ENCODE data around the gene SNCA. TPM values are rescaled to one million over a fixed set of nuclear protein-coding genes. Genes with fewer than 3 reads are reported as not detected.

The SNCA gene
- total RNA-seq, 6 experiments from 2014 or later, result 0.43 to 5.1 (median 1.0) TPM

DNA sequence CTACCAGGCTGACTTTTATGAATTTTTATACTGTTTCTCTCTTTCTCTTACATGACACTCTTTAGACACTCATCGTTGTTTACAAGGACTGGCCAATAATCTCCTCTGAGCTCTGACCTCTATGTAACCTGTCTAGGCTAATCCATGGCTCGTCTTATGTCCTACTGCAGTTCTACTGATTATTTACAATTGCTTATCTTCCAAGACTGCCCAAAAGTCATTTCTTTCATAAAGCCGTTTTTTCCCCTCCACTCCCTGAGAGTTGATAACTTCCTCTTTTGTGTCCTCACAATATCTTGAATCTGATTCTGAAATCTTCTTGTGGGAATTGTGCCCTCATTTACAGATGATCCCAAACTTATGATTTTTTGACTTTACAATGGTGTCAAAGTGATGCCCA is 18.3 kb upstream of the SNCA start:
- Histone ChIP-seq H3K36me3 (no peaks in the 10 kb centered on the region), H3K4me3 (no peak overlapping the region), H3K9me3 (no peaks in the 10 kb centered on the region), H3K27me3 (no peaks in the 10 kb centered on the region), H3K4me1 (no peaks in the 10 kb centered on the region), H3K27ac (no peak overlapping the region)
- WGBS (ENCODE audit: insufficient coverage, low coverage, low lambda C conversion rate, missing lambda C conversion rate), result 40% methylated on average over 3 of the region's 3 CpGs
- DNase-seq (no peak), ATAC-seq (no peak)
- TF ChIP-seq, protein P1, sequence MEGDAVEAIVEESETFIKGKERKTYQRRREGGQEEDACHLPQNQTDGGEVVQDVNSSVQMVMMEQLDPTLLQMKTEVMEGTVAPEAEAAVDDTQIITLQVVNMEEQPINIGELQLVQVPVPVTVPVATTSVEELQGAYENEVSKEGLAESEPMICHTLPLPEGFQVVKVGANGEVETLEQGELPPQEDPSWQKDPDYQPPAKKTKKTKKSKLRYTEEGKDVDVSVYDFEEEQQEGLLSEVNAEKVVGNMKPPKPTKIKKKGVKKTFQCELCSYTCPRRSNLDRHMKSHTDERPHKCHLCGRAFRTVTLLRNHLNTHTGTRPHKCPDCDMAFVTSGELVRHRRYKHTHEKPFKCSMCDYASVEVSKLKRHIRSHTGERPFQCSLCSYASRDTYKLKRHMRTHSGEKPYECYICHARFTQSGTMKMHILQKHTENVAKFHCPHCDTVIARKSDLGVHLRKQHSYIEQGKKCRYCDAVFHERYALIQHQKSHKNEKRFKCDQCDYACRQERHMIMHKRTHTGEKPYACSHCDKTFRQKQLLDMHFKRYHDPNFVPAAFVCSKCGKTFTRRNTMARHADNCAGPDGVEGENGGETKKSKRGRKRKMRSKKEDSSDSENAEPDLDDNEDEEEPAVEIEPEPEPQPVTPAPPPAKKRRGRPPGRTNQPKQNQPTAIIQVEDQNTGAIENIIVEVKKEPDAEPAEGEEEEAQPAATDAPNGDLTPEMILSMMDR (IDR thresholded peaks at IDR 0.05), result no peak
- TF ChIP-seq POLR2A (IDR thresholded peaks at IDR 0.05), result no peak
- intact Hi-C loops (cut with DNase I), result no loop called here

DNA sequence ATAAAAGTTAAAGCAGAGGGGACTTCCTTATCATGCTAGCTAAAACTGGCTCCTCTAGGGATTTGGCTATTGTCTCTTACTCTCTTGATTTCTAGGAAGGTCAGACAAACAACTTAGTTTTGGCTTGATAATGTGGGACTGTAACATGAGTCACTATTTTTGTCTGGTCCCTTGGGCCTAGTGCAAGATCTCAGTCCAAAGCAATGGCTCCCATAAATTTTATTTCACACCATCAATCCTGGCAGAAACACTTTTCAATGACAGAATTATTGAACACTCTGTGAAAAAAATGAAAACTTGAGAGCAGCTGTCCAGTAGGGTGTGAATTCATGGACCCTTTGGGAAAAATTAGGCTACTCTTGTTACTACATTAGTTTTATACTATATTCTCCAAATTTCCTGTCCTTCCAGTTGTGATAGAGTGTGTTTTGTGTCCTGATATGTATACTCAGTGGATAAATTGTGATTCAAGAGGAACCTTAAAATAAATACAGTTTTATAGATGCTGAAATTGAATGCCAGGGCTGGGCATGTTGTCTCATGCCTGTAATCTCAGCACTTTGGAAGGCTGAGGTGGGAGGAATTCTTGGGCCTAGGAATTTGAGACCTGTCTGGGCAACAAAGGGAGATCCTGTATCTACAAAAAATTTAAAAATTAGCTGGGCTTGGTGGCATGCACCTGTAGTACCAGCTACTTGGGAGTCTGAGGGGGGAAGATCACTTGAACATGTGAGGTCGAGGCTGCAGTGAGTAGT is 10.8 kb upstream of the SNCA start:
- WGBS (ENCODE audit: insufficient coverage, low coverage, low lambda C conversion rate, missing lambda C conversion rate), result 64% methylated on average over 1 of the region's 1 CpG

DNA sequence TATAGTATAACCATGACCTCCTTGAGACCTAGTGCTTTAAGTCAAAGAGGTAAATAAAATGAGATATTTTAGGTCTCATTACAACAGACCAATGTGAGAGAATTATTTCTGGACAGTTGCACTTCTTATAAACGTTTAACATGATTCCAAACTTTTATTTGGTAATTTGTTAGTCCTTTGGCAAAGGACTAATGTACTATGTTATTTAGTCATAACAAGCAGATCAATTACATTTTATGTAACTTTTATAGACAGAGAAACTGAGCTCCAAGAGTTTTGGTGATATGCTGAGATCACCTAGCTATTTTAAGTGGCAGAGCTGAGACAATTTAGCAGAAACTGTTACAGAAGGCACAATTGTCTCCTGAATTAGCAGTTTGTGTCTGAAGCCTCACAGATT is 2.6 kb upstream of the SNCA start:
- TF ChIP-seq POLR2A (IDR thresholded peaks at IDR 0.05), result no peak
- TF ChIP-seq, protein P1 (IDR thresholded peaks at IDR 0.05), result no peak
- peaks cover 0 to 19% of the 10 kb centered on the region in 2 donors for H3K27me3 ChIP-seq
- no peaks in the 10 kb centered on the region for H3K9me3 ChIP-seq
- 30% methylated on average over 1 of the region's 1 CpG for WGBS (ENCODE audit: insufficient coverage, low coverage, low lambda C conversion rate, missing lambda C conversion rate)
- H3K4me3 ChIP-seq, result no peak overlapping the region
- no peak overlapping the region for H3K27ac ChIP-seq
- H3K36me3 ChIP-seq, result no peaks in the 10 kb centered on the region
- DNase-seq (no peak), ATAC-seq (no peak)
- intact Hi-C loops (cut with DNase I), result no loop called here
- peaks cover 0 to 12% (median 0%) of the 10 kb centered on the region in 4 donors for H3K4me1 ChIP-seq

More for the DNA sequence above, 10.8 kb upstream of the SNCA start:
- intact Hi-C loops (cut with DNase I), result no loop called here
- DNase-seq (no peak), ATAC-seq (no peak)
- Histone ChIP-seq H3K27me3 (no peaks in the 10 kb centered on the region), H3K4me1 (no peaks in the 10 kb centered on the region), H3K27ac (no peak overlapping the region), H3K4me3 (no peak overlapping the region), H3K9me3 (no peaks in the 10 kb centered on the region), H3K36me3 (no peaks in the 10 kb centered on the region)
- TF ChIP-seq POLR2A (IDR thresholded peaks at IDR 0.05), result no peak
- TF ChIP-seq, protein P1 (IDR thresholded peaks at IDR 0.05), result no peak

DNA sequence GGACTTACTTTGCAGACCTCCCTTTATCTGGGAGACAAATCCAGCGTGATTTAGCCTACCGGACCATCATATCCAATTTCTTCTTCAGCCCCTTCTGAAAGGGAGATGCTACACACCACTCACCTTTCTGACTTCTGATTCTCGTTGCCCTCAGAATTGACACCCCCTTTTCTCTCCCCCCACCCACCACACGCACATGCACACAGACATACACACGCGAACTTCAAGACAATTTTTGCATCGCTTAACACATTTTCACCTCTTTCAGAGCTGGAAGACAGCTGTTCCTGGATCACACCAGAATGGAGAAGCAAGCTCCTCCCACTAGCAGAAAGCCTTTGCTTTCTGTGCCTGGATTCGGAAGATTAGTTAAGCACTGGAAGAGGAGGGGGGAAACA is 1.0 kb upstream of the SNCA start:
- Histone ChIP-seq H3K27me3 (peaks cover 0 to 19% of the 10 kb centered on the region in 2 donors), H3K4me3 (peak overlapping the region in 2 of 3 donors; percentile 38 to 50), H3K4me1 (peaks cover 0 to 12% (median 0%) of the 10 kb centered on the region in 4 donors), H3K36me3 (no peaks in the 10 kb centered on the region), H3K9me3 (no peaks in the 10 kb centered on the region), H3K27ac (no peak overlapping the region)
- intact Hi-C loops (cut with DNase I), result no loop called here
- TF ChIP-seq, protein P1 (IDR thresholded peaks at IDR 0.05), result no peak
- TF ChIP-seq POLR2A (IDR thresholded peaks at IDR 0.05), result no peak
- no peak for DNase-seq
- WGBS (ENCODE audit: insufficient coverage, low coverage, low lambda C conversion rate, missing lambda C conversion rate), result under 1% methylated on average over 8 of the region's 8 CpGs
- peak in 1 of 4 donors; percentile 17 for ATAC-seq
